Measurements from ENCODE around the gene SPN.
"Not testable (repeated sequence)": the region's sequence is repeated elsewhere in the genome, so short reads cannot be mapped to it uniquely, and the experiment has no call there.

The SPN gene

GRCh38 chr16:29708917-29709600 lies 46.0 kb downstream of the SPN start:
- DNase-seq = no peak

GRCh38 chr16:29709657-29710056 lies 46.6 kb downstream of the SPN start:
- DNase-seq = not testable (repeated sequence)

- DNase-seq = peak; percentile 53
Observed at GRCh38 chr16:29710227-29711219, 47.5 kb downstream of the SPN start.

- no peak for DNase-seq
Observed at GRCh38 chr16:29712809-29713208, 49.8 kb downstream of the SPN start.

- DNase-seq = no peak
Observed at GRCh38 chr16:29714396-29714795, 51.3 kb downstream of the SPN start.

GRCh38 chr16:29714972-29715371 lies 51.9 kb downstream of the SPN start:
- peak; percentile 66 for DNase-seq

- no peak for DNase-seq
Observed at GRCh38 chr16:29717113-29717512, 54.1 kb downstream of the SPN start.

- DNase-seq = no peak
Observed at GRCh38 chr16:29719063-29719462, 56.0 kb downstream of the SPN start.

Data from NCI-H146 (cell line).